Measurements from ENCODE around the gene CACNA1B. TPM values are rescaled to one million over a fixed set of nuclear protein-coding genes. Genes with fewer than 3 reads are reported as not detected.

The CACNA1B gene
- total and polyA plus RNA-seq, 2 donors (not counting 1 experiment from before 2014, with no cell fraction given) = 0.01 to 0.17 TPM

GRCh38 chr9:138003485-138004190 is 126.1 kb downstream of the CACNA1B start:
- no peaks in the 10 kb centered on the region for H3K36me3 ChIP-seq (ENCODE audit: control insufficient read depth, insufficient read depth, low read length)
- no peaks in the 10 kb centered on the region for H3K9me3 ChIP-seq (ENCODE audit: control insufficient read depth, insufficient read depth, low read depth, low read length)
- no peak overlapping the region for H3K9ac ChIP-seq (ENCODE audit: insufficient read depth, low read length)
- TF ChIP-seq, protein P1, sequence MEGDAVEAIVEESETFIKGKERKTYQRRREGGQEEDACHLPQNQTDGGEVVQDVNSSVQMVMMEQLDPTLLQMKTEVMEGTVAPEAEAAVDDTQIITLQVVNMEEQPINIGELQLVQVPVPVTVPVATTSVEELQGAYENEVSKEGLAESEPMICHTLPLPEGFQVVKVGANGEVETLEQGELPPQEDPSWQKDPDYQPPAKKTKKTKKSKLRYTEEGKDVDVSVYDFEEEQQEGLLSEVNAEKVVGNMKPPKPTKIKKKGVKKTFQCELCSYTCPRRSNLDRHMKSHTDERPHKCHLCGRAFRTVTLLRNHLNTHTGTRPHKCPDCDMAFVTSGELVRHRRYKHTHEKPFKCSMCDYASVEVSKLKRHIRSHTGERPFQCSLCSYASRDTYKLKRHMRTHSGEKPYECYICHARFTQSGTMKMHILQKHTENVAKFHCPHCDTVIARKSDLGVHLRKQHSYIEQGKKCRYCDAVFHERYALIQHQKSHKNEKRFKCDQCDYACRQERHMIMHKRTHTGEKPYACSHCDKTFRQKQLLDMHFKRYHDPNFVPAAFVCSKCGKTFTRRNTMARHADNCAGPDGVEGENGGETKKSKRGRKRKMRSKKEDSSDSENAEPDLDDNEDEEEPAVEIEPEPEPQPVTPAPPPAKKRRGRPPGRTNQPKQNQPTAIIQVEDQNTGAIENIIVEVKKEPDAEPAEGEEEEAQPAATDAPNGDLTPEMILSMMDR (conservative IDR thresholded peaks at IDR 0.05 in 1 of 2, IDR thresholded peaks at IDR 0.05 in 1 of 2; ENCODE audit: low read depth in 1 of 2, low read length in 2 of 2) = no peak
- no peak for TF ChIP-seq EZH2 (IDR thresholded peaks at IDR 0.05; ENCODE audit: low read length, missing control alignments)
- no peak overlapping the region for H2AFZ ChIP-seq (ENCODE audit: low read length)
- H3K4me3 ChIP-seq (replicated peaks in 1 of 4; ENCODE audit: control extremely low read depth in 1 of 4, insufficient read depth in 1 of 4, low read depth in 3 of 4, low read length in 4 of 4) = no peak overlapping the region
- no peak overlapping the region for H3K27ac ChIP-seq (ENCODE audit: insufficient read depth, low read length)
- DNase-seq (ENCODE audit: low read depth in 2 of 2) = no peak
- no peak overlapping the region for H3K4me2 ChIP-seq (ENCODE audit: extremely low read depth, insufficient read depth, low read length)
- H3K79me2 ChIP-seq (ENCODE audit: control insufficient read depth, insufficient read depth, low read length) = no peaks in the 10 kb centered on the region
- H3K27me3 ChIP-seq (ENCODE audit: control insufficient read depth, insufficient read depth, low read length) = no peaks in the 10 kb centered on the region
- no peaks in the 10 kb centered on the region for H3K4me1 ChIP-seq (ENCODE audit: control insufficient read depth, extremely low read depth, insufficient read depth, low read length)
- H4K20me1 ChIP-seq (ENCODE audit: control insufficient read depth, extremely low read depth, insufficient read depth, low read length) = no peaks in the 10 kb centered on the region

GRCh38 chr9:138006576-138007233 is 129.1 kb downstream of the CACNA1B start:
- Histone ChIP-seq H3K27ac (ENCODE audit: insufficient read depth, low read length) (no peak overlapping the region), H3K4me2 (ENCODE audit: extremely low read depth, insufficient read depth, low read length) (no peak overlapping the region), H3K9me3 (ENCODE audit: control insufficient read depth, insufficient read depth, low read depth, low read length) (no peaks in the 10 kb centered on the region), H4K20me1 (ENCODE audit: control insufficient read depth, extremely low read depth, insufficient read depth, low read length) (no peaks in the 10 kb centered on the region), H3K4me3 (replicated peaks in 1 of 4; ENCODE audit: control extremely low read depth in 1 of 4, insufficient read depth in 1 of 4, low read depth in 3 of 4, low read length in 4 of 4) (no peak overlapping the region), H3K27me3 (ENCODE audit: control insufficient read depth, insufficient read depth, low read length) (no peaks in the 10 kb centered on the region), H3K36me3 (ENCODE audit: control insufficient read depth, insufficient read depth, low read length) (no peaks in the 10 kb centered on the region), H3K9ac (ENCODE audit: insufficient read depth, low read length) (no peak overlapping the region), H3K4me1 (ENCODE audit: control insufficient read depth, extremely low read depth, insufficient read depth, low read length) (no peaks in the 10 kb centered on the region), H2AFZ (ENCODE audit: low read length) (no peak overlapping the region), H3K79me2 (ENCODE audit: control insufficient read depth, insufficient read depth, low read length) (no peaks in the 10 kb centered on the region)
- DNase-seq (ENCODE audit: low read depth in 2 of 2) = no peak
- TF ChIP-seq, protein P1 (conservative IDR thresholded peaks at IDR 0.05 in 1 of 2, IDR thresholded peaks at IDR 0.05 in 1 of 2; ENCODE audit: low read depth in 1 of 2, low read length in 2 of 2) = no peak
- no peak for TF ChIP-seq EZH2 (IDR thresholded peaks at IDR 0.05; ENCODE audit: low read length, missing control alignments)

GRCh38 chr9:138007566-138007917 is 130.0 kb downstream of the CACNA1B start:
- H3K9me3 ChIP-seq (ENCODE audit: control insufficient read depth, insufficient read depth, low read depth, low read length) = no peaks in the 10 kb centered on the region
- TF ChIP-seq, protein P1 (conservative IDR thresholded peaks at IDR 0.05 in 1 of 2, IDR thresholded peaks at IDR 0.05 in 1 of 2; ENCODE audit: low read depth in 1 of 2, low read length in 2 of 2) = no peak
- no peak for TF ChIP-seq EZH2 (IDR thresholded peaks at IDR 0.05; ENCODE audit: low read length, missing control alignments)
- no peaks in the 10 kb centered on the region for H3K79me2 ChIP-seq (ENCODE audit: control insufficient read depth, insufficient read depth, low read length)
- no peak overlapping the region for H3K9ac ChIP-seq (ENCODE audit: insufficient read depth, low read length)
- H3K4me1 ChIP-seq (ENCODE audit: control insufficient read depth, extremely low read depth, insufficient read depth, low read length) = no peaks in the 10 kb centered on the region
- no peak overlapping the region for H2AFZ ChIP-seq (ENCODE audit: low read length)
- no peaks in the 10 kb centered on the region for H3K27me3 ChIP-seq (ENCODE audit: control insufficient read depth, insufficient read depth, low read length)
- no peaks in the 10 kb centered on the region for H3K36me3 ChIP-seq (ENCODE audit: control insufficient read depth, insufficient read depth, low read length)
- H3K4me2 ChIP-seq (ENCODE audit: extremely low read depth, insufficient read depth, low read length) = no peak overlapping the region
- H3K27ac ChIP-seq (ENCODE audit: insufficient read depth, low read length) = no peak overlapping the region
- no peaks in the 10 kb centered on the region for H4K20me1 ChIP-seq (ENCODE audit: control insufficient read depth, extremely low read depth, insufficient read depth, low read length)
- H3K4me3 ChIP-seq (replicated peaks in 1 of 4; ENCODE audit: control extremely low read depth in 1 of 4, insufficient read depth in 1 of 4, low read depth in 3 of 4, low read length in 4 of 4) = no peak overlapping the region
- no peak for DNase-seq (ENCODE audit: low read depth in 2 of 2)

All from fibroblast of lung (primary cell).